GM18502 (cell line): ENCODE data around the gene PPP4R3A.
"Not testable (repeated sequence)": the region's sequence is repeated elsewhere in the genome, so short reads cannot be mapped to it uniquely, and the experiment has no call there.

Experiments used
- ATAC-seq: cut with Tn5 transposase; IDR thresholded peaks from one replicate; pipeline ENCODE4 v1.9.1; 2021; ENCODE audit warnings: mild to moderate bottlenecking; ENCODE audit not compliant: unreplicated experiment, poor library complexity

PPP4R3A gene

GRCh38 chr14:91510171-91511042, at the start of gene PPP4R3A:
Gene PPP4R3A (minus strand): TSS chr14:91510310. CDS start chr14:91509647, 663 bp downstream.
- ATAC-seq = peak; percentile 83

- ATAC-seq = no peak
Observed at GRCh38 chr14:91555531-91555930, 45.4 kb upstream of the PPP4R3A start.

- ATAC-seq = no peak
Observed at GRCh38 chr14:91554535-91555332, 44.6 kb upstream of the PPP4R3A start.

- ATAC-seq = no peak
Observed at GRCh38 chr14:91548108-91548507, 38.0 kb upstream of the PPP4R3A start.

- no peak for ATAC-seq
Observed at GRCh38 chr14:91545946-91546716, 36.0 kb upstream of the PPP4R3A start.

- ATAC-seq = no peak
Observed at GRCh38 chr14:91545204-91545603, 35.1 kb upstream of the PPP4R3A start.

- ATAC-seq = no peak
Observed at GRCh38 chr14:91536327-91536726, 26.2 kb upstream of the PPP4R3A start.

GRCh38 chr14:91534059-91534458, 23.9 kb upstream of the PPP4R3A start:
- ATAC-seq = not testable (repeated sequence)

GRCh38 chr14:91533623-91534022, 23.5 kb upstream of the PPP4R3A start:
- no peak for ATAC-seq

GRCh38 chr14:91523972-91524371, 13.9 kb upstream of the PPP4R3A start:
- ATAC-seq = no peak

- ATAC-seq = no peak
Observed at GRCh38 chr14:91521061-91521640, 11.0 kb upstream of the PPP4R3A start.

GRCh38 chr14:91520138-91520537, 10.0 kb upstream of the PPP4R3A start:
- ATAC-seq = no peak

GRCh38 chr14:91519239-91520036, 9.3 kb upstream of the PPP4R3A start:
- no peak for ATAC-seq

GRCh38 chr14:91516663-91517388, 6.7 kb upstream of the PPP4R3A start:
- ATAC-seq = no peak

- ATAC-seq = no peak
Observed at GRCh38 chr14:91515979-91516378, 5.9 kb upstream of the PPP4R3A start.

GRCh38 chr14:91511043-91511383, 903 bp upstream of the PPP4R3A start:
- ATAC-seq = no peak

- ATAC-seq = peak; percentile 33
Observed at GRCh38 chr14:91509878-91510170, 286 bp downstream of the PPP4R3A start.

GRCh38 chr14:91509083-91509877, 830 bp downstream of the PPP4R3A start:
- ATAC-seq = peak; percentile 18
